K562 (cell line): ENCODE measurements around the gene SOX12. TPM values are rescaled to one million over a fixed set of nuclear protein-coding genes. Genes with fewer than 3 reads are reported as not detected.

Source experiments
- ATAC-seq: fragments of 200-7000 bp; cut with Tn5 transposase; 3 replicates; pipeline ENCODE4 v1.9.1; 2020; ENCODE audit warnings: moderate library complexity
- BruUV-seq: library from RNA; stranded (reverse); fragments of 400-500 nt; replicated peaks from 2 replicates; lab custom pipeline; 2021; lab: Mats Ljungman, UMichigan
- CTCF ChIA-PET: fragments of 300-600 bp; formaldehyde crosslinking; extraction: SDS; loops from one replicate; lab custom pipeline; 2021; ENCODE audit warnings: low intra/inter-chr PET ratio; lab: Yijun Ruan, JAX
- POLR2A ChIA-PET: fragments of 300-600, 350-650 bp; sonication (Branson Sonifier 250); formaldehyde crosslinking; extraction: SDS; loops from one replicate; lab custom pipeline; 2021; ENCODE audit warnings: antibody characterized with exemption, inconsistent platforms; lab: Yijun Ruan, JAX
- DNase-seq, 4 experiments: peaks; one replicate each; pipeline versions ENCODE4 v3.0.0 to v3.0.0-alpha.2; 2011 to 2018; ENCODE audit warnings: low spot score in 3 of 4, mixed read lengths in 3 of 4; ENCODE audit errors: extremely low read depth in 1 of 4
- FAIRE-seq: peaks from 2 replicates; lab custom pipeline; 2011; peaks lifted over from hg19 to GRCh38; lab: Jason Lieb, UNC
- H2AFZ ChIP-seq: 2 replicates; pipeline ENCODE4 v1.6.0; 2011; ENCODE audit warnings: low read depth, low read length, control low read depth, inconsistent platforms
- H3K27ac ChIP-seq: fragments of 200-600 bp; 3 replicates; pipeline ENCODE4 v1.8.0; 2011; ENCODE audit warnings: low read depth, mild to moderate bottlenecking, control low read depth, inconsistent platforms, low read length, moderate library complexity, mixed read lengths; ENCODE audit errors: extremely low read depth
- H3K27me3 ChIP-seq, 2 experiments: fragments of 300-600 bp in 1 of 2; 2 replicates in 1 of 2; 3 replicates in 1 of 2; pipeline versions ENCODE4 v1.6.0 to v1.8.0; 2011; ENCODE audit warnings: inconsistent platforms in 2 of 2, low read length in 2 of 2, mild to moderate bottlenecking in 1 of 2, mixed read lengths in 1 of 2, moderate library complexity in 1 of 2; ENCODE audit not compliant: control insufficient read depth in 2 of 2, insufficient read depth in 2 of 2
- H3K36me3 ChIP-seq: fragments of 300-600 bp; 3 replicates; pipeline ENCODE4 v1.8.0; 2011; ENCODE audit warnings: mild to moderate bottlenecking, low read length, inconsistent platforms; ENCODE audit not compliant: control insufficient read depth, insufficient read depth
- H3K4me1 ChIP-seq, 2 experiments: fragments of 200-600 bp in 1 of 2; replicated peaks in 1 of 2; 2 replicates in 1 of 2; 3 replicates in 1 of 2; pipeline versions ENCODE4 v1.5.1 to v1.8.0; 2011; ENCODE audit warnings: inconsistent platforms in 2 of 2, low read length in 2 of 2, mild to moderate bottlenecking in 1 of 2, mixed read lengths in 1 of 2, moderate library complexity in 1 of 2; ENCODE audit not compliant: control insufficient read depth in 2 of 2, insufficient read depth in 2 of 2
- H3K4me2 ChIP-seq: 2 replicates; pipeline ENCODE4 v1.6.1; 2011; ENCODE audit warnings: low read length, control low read depth, inconsistent platforms, mixed read lengths; ENCODE audit not compliant: insufficient read depth
- H3K4me3 ChIP-seq: fragments of 200-600 bp; sonication (generic), shearing (Covaris generic); 2 replicates; pipeline ENCODE4 v1.5.1; 2016; ENCODE audit warnings: control low read depth, inconsistent platforms
- H3K79me2 ChIP-seq: fragments of 200-600 bp; 3 replicates; pipeline ENCODE4 v1.8.0; 2011; ENCODE audit warnings: low read length, inconsistent platforms; ENCODE audit not compliant: control insufficient read depth, insufficient read depth
- H3K9ac ChIP-seq, 2 experiments: 2 replicates each; pipeline versions ENCODE4 v1.6.0 to v1.6.1; 2011; ENCODE audit warnings: low read depth in 2 of 2, low read length in 2 of 2, control low read depth in 1 of 2, inconsistent platforms in 1 of 2, mild to moderate bottlenecking in 1 of 2, mixed read lengths in 1 of 2; ENCODE audit not compliant: insufficient read depth in 1 of 2
- H3K9me1 ChIP-seq: one replicate; pipeline ENCODE4 v1.6.0; 2011; ENCODE audit warnings: inconsistent platforms, mild to moderate bottlenecking, low read length, moderate library complexity; ENCODE audit not compliant: control insufficient read depth, insufficient read depth
- H3K9me3 ChIP-seq: replicated peaks from 2 replicates; pipeline ENCODE4 v1.5.1; 2011; ENCODE audit warnings: low read depth, low read length, inconsistent platforms; ENCODE audit not compliant: control insufficient read depth, insufficient read depth
- H4K20me1 ChIP-seq: replicated peaks from 2 replicates; pipeline ENCODE4 v1.6.1; 2011; ENCODE audit warnings: low read length, inconsistent platforms, mixed read lengths; ENCODE audit not compliant: control insufficient read depth, insufficient read depth
- FUS ChIP-seq: fragments of 200-400 bp; formaldehyde crosslinking; optimal IDR thresholded peaks from 2 replicates; pipeline ENCODE3; 2017; ENCODE audit warnings: low read depth, low read length
- HEY1 ChIP-seq: fragments of 250-450 bp; sonication (Bioruptor Pico); IDR thresholded peaks from 2 replicates; pipeline ENCODE4 v1.5.0; 2020; ENCODE audit warnings: mild to moderate bottlenecking, moderate library complexity, borderline replicate concordance
- L3MBTL2 ChIP-seq: fragments of 450-650 bp; IDR thresholded peaks from 2 replicates; pipeline ENCODE4 v1.6.1; 2016; ENCODE audit warnings: mild to moderate bottlenecking, moderate library complexity
- WGBS: fragments of 100-300 bp; shearing (Covaris generic); methylation state at CpG from one replicate; pipeline ENCODE4 v1.1.6; 2016; ENCODE audit warnings: low coverage, mixed read lengths; ENCODE audit not compliant: insufficient coverage; ENCODE audit errors: missing lambda C conversion rate; 5-methylcytosine and 5-hydroxymethylcytosine counted together
- in situ Hi-C: fragments of 300-500 bp; cut with MboI; formaldehyde crosslinking; loops from 4 replicates; pipeline ENCODE4 v1.15.0; 2018; ENCODE audit warnings: inconsistent platforms, mixed read lengths
- intact Hi-C: fragments of 100-400 bp; cut with micrococcal nuclease; formaldehyde crosslinking; loops from 2 replicates; pipeline ENCODE4 v1.14.2; 2022
- polyA plus RNA-seq, 8 experiments: library from polyadenylated mRNA; depleted of rRNA in 4 of 8; stranded (reverse) in 5 of 8; unstranded in 3 of 8; fragments of >200 nt; fragmentation: Nextera tagmentation in 2 of 8; fragmentation: Illumina TruSeq in 1 of 8; extraction: Ambion mirVana in 2 of 8; extraction: Trizol in 1 of 8; gene quantifications; 2 replicates each; pipeline versions ENCODE4 v1.2.1 to v1.2.3, GENCODE V29; 2011 to 2014; ENCODE audit warnings: inconsistent platforms in 1 of 8, missing spikeins in 1 of 8
- total RNA-seq, 7 experiments: library from RNA; depleted of rRNA in 6 of 7; stranded (reverse); fragments of >200 nt in 6 of 7; fragmentation: Illumina TruSeq in 2 of 7; extraction: Trizol in 2 of 7; gene quantifications; 2 replicates each; pipeline versions ENCODE4 v1.2.1 to v1.2.3, GENCODE V29; 2011 to 2021; ENCODE audit warnings: low replicate concordance in 1 of 7
- TF ChIP-seq, protein P1 (sequence below): fragments of 450-650 bp; IDR thresholded peaks from 2 replicates; pipeline ENCODE4 v1.6.1; 2016; ENCODE audit warnings: mild to moderate bottlenecking, moderate library complexity
- TF ChIP-seq, protein P2 (sequence below), 2 experiments: fragments of 450-650 bp; IDR thresholded peaks; 2 replicates each; pipeline ENCODE4 v1.6.1; 2016

Gene SOX12
- total and polyA plus RNA-seq, 9 of the 15 experiments (the other 6 are each of a cell fraction or from before 2014, with no cell fraction given): 0.42 to 26.3 (median 2.6) TPM

DNA sequence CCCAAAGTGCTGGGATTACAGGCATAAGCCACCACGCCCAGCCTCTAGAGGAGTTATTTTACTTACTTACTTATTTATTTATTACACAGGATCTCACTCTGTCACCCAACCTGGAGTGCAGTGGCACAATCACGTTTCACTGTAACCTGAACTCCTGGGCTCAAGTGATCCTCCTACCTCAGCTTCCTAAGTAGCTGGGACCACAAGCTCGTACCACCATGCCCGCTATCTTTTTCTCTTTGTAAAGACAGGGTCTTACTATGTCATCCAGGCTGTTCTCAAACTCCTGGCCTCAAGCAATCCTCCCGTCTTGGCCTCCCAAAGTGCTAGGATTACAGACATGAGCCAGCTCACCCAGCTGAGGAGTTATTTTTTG lies 53.6 kb downstream of the SOX12 start:
- ATAC-seq: no peak
- peaks cover 36 to 45% of the 10 kb centered on the region in 2 experiments for H3K4me1 ChIP-seq
- TF ChIP-seq, protein P1, sequence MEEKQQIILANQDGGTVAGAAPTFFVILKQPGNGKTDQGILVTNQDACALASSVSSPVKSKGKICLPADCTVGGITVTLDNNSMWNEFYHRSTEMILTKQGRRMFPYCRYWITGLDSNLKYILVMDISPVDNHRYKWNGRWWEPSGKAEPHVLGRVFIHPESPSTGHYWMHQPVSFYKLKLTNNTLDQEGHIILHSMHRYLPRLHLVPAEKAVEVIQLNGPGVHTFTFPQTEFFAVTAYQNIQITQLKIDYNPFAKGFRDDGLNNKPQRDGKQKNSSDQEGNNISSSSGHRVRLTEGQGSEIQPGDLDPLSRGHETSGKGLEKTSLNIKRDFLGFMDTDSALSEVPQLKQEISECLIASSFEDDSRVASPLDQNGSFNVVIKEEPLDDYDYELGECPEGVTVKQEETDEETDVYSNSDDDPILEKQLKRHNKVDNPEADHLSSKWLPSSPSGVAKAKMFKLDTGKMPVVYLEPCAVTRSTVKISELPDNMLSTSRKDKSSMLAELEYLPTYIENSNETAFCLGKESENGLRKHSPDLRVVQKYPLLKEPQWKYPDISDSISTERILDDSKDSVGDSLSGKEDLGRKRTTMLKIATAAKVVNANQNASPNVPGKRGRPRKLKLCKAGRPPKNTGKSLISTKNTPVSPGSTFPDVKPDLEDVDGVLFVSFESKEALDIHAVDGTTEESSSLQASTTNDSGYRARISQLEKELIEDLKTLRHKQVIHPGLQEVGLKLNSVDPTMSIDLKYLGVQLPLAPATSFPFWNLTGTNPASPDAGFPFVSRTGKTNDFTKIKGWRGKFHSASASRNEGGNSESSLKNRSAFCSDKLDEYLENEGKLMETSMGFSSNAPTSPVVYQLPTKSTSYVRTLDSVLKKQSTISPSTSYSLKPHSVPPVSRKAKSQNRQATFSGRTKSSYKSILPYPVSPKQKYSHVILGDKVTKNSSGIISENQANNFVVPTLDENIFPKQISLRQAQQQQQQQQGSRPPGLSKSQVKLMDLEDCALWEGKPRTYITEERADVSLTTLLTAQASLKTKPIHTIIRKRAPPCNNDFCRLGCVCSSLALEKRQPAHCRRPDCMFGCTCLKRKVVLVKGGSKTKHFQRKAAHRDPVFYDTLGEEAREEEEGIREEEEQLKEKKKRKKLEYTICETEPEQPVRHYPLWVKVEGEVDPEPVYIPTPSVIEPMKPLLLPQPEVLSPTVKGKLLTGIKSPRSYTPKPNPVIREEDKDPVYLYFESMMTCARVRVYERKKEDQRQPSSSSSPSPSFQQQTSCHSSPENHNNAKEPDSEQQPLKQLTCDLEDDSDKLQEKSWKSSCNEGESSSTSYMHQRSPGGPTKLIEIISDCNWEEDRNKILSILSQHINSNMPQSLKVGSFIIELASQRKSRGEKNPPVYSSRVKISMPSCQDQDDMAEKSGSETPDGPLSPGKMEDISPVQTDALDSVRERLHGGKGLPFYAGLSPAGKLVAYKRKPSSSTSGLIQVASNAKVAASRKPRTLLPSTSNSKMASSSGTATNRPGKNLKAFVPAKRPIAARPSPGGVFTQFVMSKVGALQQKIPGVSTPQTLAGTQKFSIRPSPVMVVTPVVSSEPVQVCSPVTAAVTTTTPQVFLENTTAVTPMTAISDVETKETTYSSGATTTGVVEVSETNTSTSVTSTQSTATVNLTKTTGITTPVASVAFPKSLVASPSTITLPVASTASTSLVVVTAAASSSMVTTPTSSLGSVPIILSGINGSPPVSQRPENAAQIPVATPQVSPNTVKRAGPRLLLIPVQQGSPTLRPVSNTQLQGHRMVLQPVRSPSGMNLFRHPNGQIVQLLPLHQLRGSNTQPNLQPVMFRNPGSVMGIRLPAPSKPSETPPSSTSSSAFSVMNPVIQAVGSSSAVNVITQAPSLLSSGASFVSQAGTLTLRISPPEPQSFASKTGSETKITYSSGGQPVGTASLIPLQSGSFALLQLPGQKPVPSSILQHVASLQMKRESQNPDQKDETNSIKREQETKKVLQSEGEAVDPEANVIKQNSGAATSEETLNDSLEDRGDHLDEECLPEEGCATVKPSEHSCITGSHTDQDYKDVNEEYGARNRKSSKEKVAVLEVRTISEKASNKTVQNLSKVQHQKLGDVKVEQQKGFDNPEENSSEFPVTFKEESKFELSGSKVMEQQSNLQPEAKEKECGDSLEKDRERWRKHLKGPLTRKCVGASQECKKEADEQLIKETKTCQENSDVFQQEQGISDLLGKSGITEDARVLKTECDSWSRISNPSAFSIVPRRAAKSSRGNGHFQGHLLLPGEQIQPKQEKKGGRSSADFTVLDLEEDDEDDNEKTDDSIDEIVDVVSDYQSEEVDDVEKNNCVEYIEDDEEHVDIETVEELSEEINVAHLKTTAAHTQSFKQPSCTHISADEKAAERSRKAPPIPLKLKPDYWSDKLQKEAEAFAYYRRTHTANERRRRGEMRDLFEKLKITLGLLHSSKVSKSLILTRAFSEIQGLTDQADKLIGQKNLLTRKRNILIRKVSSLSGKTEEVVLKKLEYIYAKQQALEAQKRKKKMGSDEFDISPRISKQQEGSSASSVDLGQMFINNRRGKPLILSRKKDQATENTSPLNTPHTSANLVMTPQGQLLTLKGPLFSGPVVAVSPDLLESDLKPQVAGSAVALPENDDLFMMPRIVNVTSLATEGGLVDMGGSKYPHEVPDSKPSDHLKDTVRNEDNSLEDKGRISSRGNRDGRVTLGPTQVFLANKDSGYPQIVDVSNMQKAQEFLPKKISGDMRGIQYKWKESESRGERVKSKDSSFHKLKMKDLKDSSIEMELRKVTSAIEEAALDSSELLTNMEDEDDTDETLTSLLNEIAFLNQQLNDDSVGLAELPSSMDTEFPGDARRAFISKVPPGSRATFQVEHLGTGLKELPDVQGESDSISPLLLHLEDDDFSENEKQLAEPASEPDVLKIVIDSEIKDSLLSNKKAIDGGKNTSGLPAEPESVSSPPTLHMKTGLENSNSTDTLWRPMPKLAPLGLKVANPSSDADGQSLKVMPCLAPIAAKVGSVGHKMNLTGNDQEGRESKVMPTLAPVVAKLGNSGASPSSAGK: 0 out of 2 replicates have a peak, but pooled peaks have one; percentile 11
- TF ChIP-seq HEY1 (CRISPR knock-in tag): no peak
- TF ChIP-seq, protein P2, sequence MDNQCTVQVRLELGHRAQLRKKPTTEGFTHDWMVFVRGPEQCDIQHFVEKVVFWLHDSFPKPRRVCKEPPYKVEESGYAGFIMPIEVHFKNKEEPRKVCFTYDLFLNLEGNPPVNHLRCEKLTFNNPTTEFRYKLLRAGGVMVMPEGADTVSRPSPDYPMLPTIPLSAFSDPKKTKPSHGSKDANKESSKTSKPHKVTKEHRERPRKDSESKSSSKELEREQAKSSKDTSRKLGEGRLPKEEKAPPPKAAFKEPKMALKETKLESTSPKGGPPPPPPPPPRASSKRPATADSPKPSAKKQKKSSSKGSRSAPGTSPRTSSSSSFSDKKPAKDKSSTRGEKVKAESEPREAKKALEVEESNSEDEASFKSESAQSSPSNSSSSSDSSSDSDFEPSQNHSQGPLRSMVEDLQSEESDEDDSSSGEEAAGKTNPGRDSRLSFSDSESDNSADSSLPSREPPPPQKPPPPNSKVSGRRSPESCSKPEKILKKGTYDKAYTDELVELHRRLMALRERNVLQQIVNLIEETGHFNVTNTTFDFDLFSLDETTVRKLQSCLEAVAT (IDR thresholded peaks at IDR 0.05): 0 out of 4 replicates have a peak, but pooled peaks of 1 of the 2 experiments have one; percentile 7
- TF ChIP-seq FUS: no peak
- TF ChIP-seq L3MBTL2: 0 out of 2 replicates have a peak, but pooled peaks have one; percentile 11

More for the DNA sequence above, 53.6 kb downstream of the SOX12 start:
- POLR2A ChIA-PET: interaction anchor here (0.6 to 9.2 kb wide), 5 partner anchors 7 to 77 kb away, joined by 3 to 100 read pairs (median 3); no protein-coding TSS in a partner anchor
- peak overlapping the region; percentile 93; the same call in 1 of the 2 replicates for H3K4me3 ChIP-seq
- no peaks in the 10 kb centered on the region for H3K9me1 ChIP-seq
- H3K79me2 ChIP-seq: peaks cover 51% of the 10 kb centered on the region
- CTCF ChIA-PET: no interaction called here
- intact Hi-C loops: no loop called here
- H3K4me2 ChIP-seq: peak overlapping the region; percentile 79
- in situ Hi-C loops: no loop called here
- BruUV-seq: no TSS peak
- H3K36me3 ChIP-seq: peaks cover 18% of the 10 kb centered on the region; the same call in 2 of the 3 replicates
- H4K20me1 ChIP-seq: peaks cover 11% of the 10 kb centered on the region
- no peak overlapping the region for H2AFZ ChIP-seq
- H3K9ac ChIP-seq: peak overlapping the region; percentile 71 to 96; a peak in 3 of 4 replicates
- H3K27me3 ChIP-seq: no peaks in the 10 kb centered on the region
- H3K27ac ChIP-seq: peak overlapping the region; percentile 96
- no peak for FAIRE-seq
- WGBS: 32% methylated on average over 5 of the region's 5 CpGs
- no peak for DNase-seq
- no peaks in the 10 kb centered on the region for H3K9me3 ChIP-seq
